ENCODE data around the gene DTNBP1. TPM values are rescaled to one million over a fixed set of nuclear protein-coding genes. Genes with fewer than 3 reads are reported as not detected.

The DTNBP1 gene
- total and polyA plus RNA-seq, 2 donors (not counting 1 experiment from before 2014, with no cell fraction given): 9.9 to 13.6 TPM

- no peaks in the 10 kb centered on the region for H3K9me3 ChIP-seq (ENCODE audit: control insufficient read depth, insufficient read depth, low read depth, low read length)
- H3K9ac ChIP-seq (ENCODE audit: insufficient read depth, low read length): no peak overlapping the region
- no peaks in the 10 kb centered on the region for H4K20me1 ChIP-seq (ENCODE audit: control insufficient read depth, extremely low read depth, insufficient read depth, low read length)
- H3K27me3 ChIP-seq (ENCODE audit: control insufficient read depth, insufficient read depth, low read length): no peaks in the 10 kb centered on the region
- peak in 1 of 2 donors; percentile 11 for DNase-seq (ENCODE audit: low read depth in 2 of 2)
- no peak for TF ChIP-seq CTCF (conservative IDR thresholded peaks at IDR 0.05 in 1 of 2, IDR thresholded peaks at IDR 0.05 in 1 of 2; ENCODE audit: low read depth in 1 of 2, low read length in 2 of 2)
- no peak for TF ChIP-seq EZH2 (IDR thresholded peaks at IDR 0.05; ENCODE audit: low read length, missing control alignments)
- H3K27ac ChIP-seq (ENCODE audit: insufficient read depth, low read length): no peak overlapping the region
- no peak overlapping the region for H2AFZ ChIP-seq (ENCODE audit: low read length)
- H3K4me1 ChIP-seq (ENCODE audit: control insufficient read depth, extremely low read depth, insufficient read depth, low read length): no peaks in the 10 kb centered on the region
- no peak overlapping the region for H3K4me3 ChIP-seq (replicated peaks in 1 of 4; ENCODE audit: control extremely low read depth in 1 of 4, insufficient read depth in 1 of 4, low read depth in 3 of 4, low read length in 4 of 4)
- H3K36me3 ChIP-seq (ENCODE audit: control insufficient read depth, insufficient read depth, low read length): no peaks in the 10 kb centered on the region
- no peak overlapping the region for H3K4me2 ChIP-seq (ENCODE audit: extremely low read depth, insufficient read depth, low read length)
- no peaks in the 10 kb centered on the region for H3K79me2 ChIP-seq (ENCODE audit: control insufficient read depth, insufficient read depth, low read length)
Measured at GRCh38 chr6:15615802-15616201, 47.0 kb downstream of the DTNBP1 start.

- Histone ChIP-seq H2AFZ (ENCODE audit: low read length) (no peak overlapping the region), H3K27me3 (ENCODE audit: control insufficient read depth, insufficient read depth, low read length) (no peaks in the 10 kb centered on the region), H3K4me3 (replicated peaks in 1 of 4; ENCODE audit: control extremely low read depth in 1 of 4, insufficient read depth in 1 of 4, low read depth in 3 of 4, low read length in 4 of 4) (no peak overlapping the region), H4K20me1 (ENCODE audit: control insufficient read depth, extremely low read depth, insufficient read depth, low read length) (no peaks in the 10 kb centered on the region), H3K9ac (ENCODE audit: insufficient read depth, low read length) (no peak overlapping the region), H3K36me3 (ENCODE audit: control insufficient read depth, insufficient read depth, low read length) (no peaks in the 10 kb centered on the region), H3K4me2 (ENCODE audit: extremely low read depth, insufficient read depth, low read length) (no peak overlapping the region), H3K9me3 (ENCODE audit: control insufficient read depth, insufficient read depth, low read depth, low read length) (no peaks in the 10 kb centered on the region), H3K4me1 (ENCODE audit: control insufficient read depth, extremely low read depth, insufficient read depth, low read length) (no peaks in the 10 kb centered on the region), H3K79me2 (ENCODE audit: control insufficient read depth, insufficient read depth, low read length) (no peaks in the 10 kb centered on the region), H3K27ac (ENCODE audit: insufficient read depth, low read length) (no peak overlapping the region)
- no peak for TF ChIP-seq EZH2 (IDR thresholded peaks at IDR 0.05; ENCODE audit: low read length, missing control alignments)
- TF ChIP-seq CTCF (conservative IDR thresholded peaks at IDR 0.05 in 1 of 2, IDR thresholded peaks at IDR 0.05 in 1 of 2; ENCODE audit: low read depth in 1 of 2, low read length in 2 of 2): no peak
- DNase-seq (ENCODE audit: low read depth in 2 of 2): no peak
Measured at GRCh38 chr6:15614277-15614676, 48.6 kb downstream of the DTNBP1 start.

DNA sequence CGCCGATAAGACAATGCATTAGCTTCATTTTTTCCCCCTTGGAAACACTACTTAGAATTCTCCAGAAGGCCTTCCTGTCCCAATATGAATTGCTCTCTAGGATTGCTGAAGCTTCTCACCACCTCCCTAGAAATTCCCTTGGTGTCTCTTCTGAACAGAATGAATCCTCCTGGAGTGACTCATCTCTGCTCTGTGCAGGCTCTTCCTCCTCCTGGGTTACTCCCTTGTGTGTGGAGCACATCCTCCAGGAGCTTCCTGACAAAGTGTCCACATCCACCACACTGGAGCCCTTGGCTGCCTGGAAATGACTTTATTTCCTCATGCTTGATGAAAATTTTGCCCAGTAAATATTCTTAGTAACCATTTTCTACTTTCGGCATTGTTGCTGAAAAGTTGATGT lies 54.4 kb downstream of the DTNBP1 start:
- no peaks in the 10 kb centered on the region for H4K20me1 ChIP-seq (ENCODE audit: control insufficient read depth, extremely low read depth, insufficient read depth, low read length)
- H3K27ac ChIP-seq (ENCODE audit: insufficient read depth, low read length): no peak overlapping the region
- H3K27me3 ChIP-seq (ENCODE audit: control insufficient read depth, insufficient read depth, low read length): no peaks in the 10 kb centered on the region
- H2AFZ ChIP-seq (ENCODE audit: low read length): no peak overlapping the region
- peaks cover 3% of the 10 kb centered on the region for H3K4me1 ChIP-seq (ENCODE audit: control insufficient read depth, extremely low read depth, insufficient read depth, low read length)
- no peaks in the 10 kb centered on the region for H3K79me2 ChIP-seq (ENCODE audit: control insufficient read depth, insufficient read depth, low read length)
- DNase-seq (ENCODE audit: low read depth in 2 of 2): peak; percentile 43 to 74
- no peak overlapping the region for H3K4me3 ChIP-seq (replicated peaks in 1 of 4; ENCODE audit: control extremely low read depth in 1 of 4, insufficient read depth in 1 of 4, low read depth in 3 of 4, low read length in 4 of 4)
- H3K9me3 ChIP-seq (ENCODE audit: control insufficient read depth, insufficient read depth, low read depth, low read length): no peaks in the 10 kb centered on the region
- H3K9ac ChIP-seq (ENCODE audit: insufficient read depth, low read length): no peak overlapping the region
- H3K36me3 ChIP-seq (ENCODE audit: control insufficient read depth, insufficient read depth, low read length): no peaks in the 10 kb centered on the region
- no peak overlapping the region for H3K4me2 ChIP-seq (ENCODE audit: extremely low read depth, insufficient read depth, low read length)
- TF ChIP-seq CTCF (conservative IDR thresholded peaks at IDR 0.05 in 1 of 2, IDR thresholded peaks at IDR 0.05 in 1 of 2; ENCODE audit: low read depth in 1 of 2, low read length in 2 of 2): no peak
- TF ChIP-seq EZH2 (IDR thresholded peaks at IDR 0.05; ENCODE audit: low read length, missing control alignments): no peak
